Loucy (cell line): Measurements from ENCODE around the gene ABCA1.

Source experiments
- H2AFZ ChIP-seq: fragments of 200-600 bp; sonication (generic); 2 replicates; pipeline ENCODE4 v1.6.0; 2016; ENCODE audit warnings: antibody characterized with exemption, mild to moderate bottlenecking, low read length, moderate library complexity
- H3F3A ChIP-seq: fragments of 200-600 bp; 2 replicates; pipeline ENCODE4 v1.6.0; 2016; ENCODE audit warnings: antibody characterized with exemption, low read depth, mild to moderate bottlenecking
- H3K27me3 ChIP-seq: fragments of 200-600 bp; sonication (generic); 2 replicates; pipeline ENCODE4 v1.6.1; 2014; ENCODE audit warnings: low read length, mild to moderate bottlenecking; ENCODE audit not compliant: insufficient read depth, poor library complexity, severe bottlenecking
- H3K36me3 ChIP-seq: fragments of 200-600 bp; sonication (generic); 2 replicates; pipeline ENCODE4 v1.6.1; 2016; ENCODE audit warnings: low read length; ENCODE audit not compliant: insufficient read depth
- H3K4me1 ChIP-seq: fragments of 200-600 bp; sonication (generic); 2 replicates; pipeline ENCODE4 v1.5.1; 2014; ENCODE audit warnings: low read length, mild to moderate bottlenecking; ENCODE audit not compliant: insufficient read depth, poor library complexity, severe bottlenecking
- H3K4me2 ChIP-seq: fragments of 200-600 bp; sonication (generic); 2 replicates; pipeline ENCODE4 v1.6.0; 2014; ENCODE audit warnings: antibody characterized with exemption, low read length, low read depth, mild to moderate bottlenecking; ENCODE audit not compliant: poor library complexity, severe bottlenecking
- H3K4me3 ChIP-seq: fragments of 200-600 bp; sonication (generic); 2 replicates; pipeline ENCODE4 v1.5.1; 2014; ENCODE audit warnings: low read length, mild to moderate bottlenecking, mixed read lengths; ENCODE audit not compliant: poor library complexity, severe bottlenecking
- H3K79me2 ChIP-seq: fragments of 200-600 bp; sonication (generic); 2 replicates; pipeline ENCODE4 v1.6.1; 2014; ENCODE audit warnings: low read length; ENCODE audit not compliant: insufficient read depth
- H3K9ac ChIP-seq: fragments of 200-600 bp; sonication (generic); 2 replicates; pipeline ENCODE4 v1.6.0; 2014; ENCODE audit warnings: mild to moderate bottlenecking, low read depth, low read length, moderate library complexity; ENCODE audit not compliant: poor library complexity, severe bottlenecking
- H3K9me2 ChIP-seq: fragments of 200-600 bp; sonication (generic); replicated peaks from 2 replicates; pipeline ENCODE4 v1.6.1; 2016; ENCODE audit warnings: low read depth, low read length, mixed read lengths
- H3K9me3 ChIP-seq: fragments of 200-600 bp; sonication (generic); 2 replicates; pipeline ENCODE4 v1.6.1; 2014; ENCODE audit warnings: mild to moderate bottlenecking, antibody characterized with exemption, low read length, low read depth; ENCODE audit not compliant: insufficient read depth
- H4K20me1 ChIP-seq: fragments of 200-600 bp; sonication (generic); 2 replicates; pipeline ENCODE4 v1.6.0; 2014; ENCODE audit warnings: antibody characterized with exemption, low read length, mild to moderate bottlenecking; ENCODE audit not compliant: insufficient read depth, poor library complexity, severe bottlenecking
- EZH2phosphoT487 ChIP-seq: fragments of 200-600 bp; IDR thresholded peaks from 2 replicates; pipeline ENCODE4 v1.6.1; 2018; ENCODE audit warnings: antibody characterized with exemption, mild to moderate bottlenecking, moderate library complexity, borderline replicate concordance
- TF ChIP-seq, protein P1 (sequence below): fragments of 200-600 bp; sonication (generic); conservative IDR thresholded peaks from 2 replicates; pipeline ENCODE4 v1.5.1; 2014; ENCODE audit warnings: mild to moderate bottlenecking, antibody characterized with exemption, low read length

ABCA1 gene

DNA sequence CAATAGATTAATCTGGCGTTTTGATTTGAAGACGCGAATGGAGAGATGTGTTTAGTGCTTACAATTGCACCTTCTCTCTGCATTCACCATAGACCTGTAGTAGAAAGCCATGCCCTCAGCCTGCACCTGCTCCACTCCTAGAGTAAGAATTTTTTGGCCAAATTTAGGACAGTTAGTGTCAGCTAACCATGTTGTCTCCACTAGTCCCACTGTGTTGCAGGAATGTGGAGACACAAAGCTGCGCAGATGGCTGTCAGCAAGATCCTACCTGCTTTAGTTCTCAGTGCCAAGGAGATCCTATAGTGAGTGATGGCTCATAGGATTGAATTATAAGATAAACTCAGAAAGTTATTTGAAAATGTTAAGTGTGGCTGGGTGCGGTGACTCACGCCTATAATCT is 35.1 kb upstream of the ABCA1 start:
- Histone ChIP-seq H3K4me3 (no peak overlapping the region), H3K9me2 (no peaks in the 10 kb centered on the region), H4K20me1 (no peaks in the 10 kb centered on the region), H3K4me2 (no peak overlapping the region), H3K27me3 (no peaks in the 10 kb centered on the region), H3K79me2 (no peaks in the 10 kb centered on the region), H3K4me1 (peaks cover 22% of the 10 kb centered on the region), H2AFZ (no peak overlapping the region), H3K9me3 (no peaks in the 10 kb centered on the region), H3F3A (no peaks in the 10 kb centered on the region), H3K36me3 (no peaks in the 10 kb centered on the region), H3K9ac (no peak overlapping the region)
- TF ChIP-seq EZH2phosphoT487: no peak
- TF ChIP-seq, protein P1, sequence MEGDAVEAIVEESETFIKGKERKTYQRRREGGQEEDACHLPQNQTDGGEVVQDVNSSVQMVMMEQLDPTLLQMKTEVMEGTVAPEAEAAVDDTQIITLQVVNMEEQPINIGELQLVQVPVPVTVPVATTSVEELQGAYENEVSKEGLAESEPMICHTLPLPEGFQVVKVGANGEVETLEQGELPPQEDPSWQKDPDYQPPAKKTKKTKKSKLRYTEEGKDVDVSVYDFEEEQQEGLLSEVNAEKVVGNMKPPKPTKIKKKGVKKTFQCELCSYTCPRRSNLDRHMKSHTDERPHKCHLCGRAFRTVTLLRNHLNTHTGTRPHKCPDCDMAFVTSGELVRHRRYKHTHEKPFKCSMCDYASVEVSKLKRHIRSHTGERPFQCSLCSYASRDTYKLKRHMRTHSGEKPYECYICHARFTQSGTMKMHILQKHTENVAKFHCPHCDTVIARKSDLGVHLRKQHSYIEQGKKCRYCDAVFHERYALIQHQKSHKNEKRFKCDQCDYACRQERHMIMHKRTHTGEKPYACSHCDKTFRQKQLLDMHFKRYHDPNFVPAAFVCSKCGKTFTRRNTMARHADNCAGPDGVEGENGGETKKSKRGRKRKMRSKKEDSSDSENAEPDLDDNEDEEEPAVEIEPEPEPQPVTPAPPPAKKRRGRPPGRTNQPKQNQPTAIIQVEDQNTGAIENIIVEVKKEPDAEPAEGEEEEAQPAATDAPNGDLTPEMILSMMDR: no peak

DNA sequence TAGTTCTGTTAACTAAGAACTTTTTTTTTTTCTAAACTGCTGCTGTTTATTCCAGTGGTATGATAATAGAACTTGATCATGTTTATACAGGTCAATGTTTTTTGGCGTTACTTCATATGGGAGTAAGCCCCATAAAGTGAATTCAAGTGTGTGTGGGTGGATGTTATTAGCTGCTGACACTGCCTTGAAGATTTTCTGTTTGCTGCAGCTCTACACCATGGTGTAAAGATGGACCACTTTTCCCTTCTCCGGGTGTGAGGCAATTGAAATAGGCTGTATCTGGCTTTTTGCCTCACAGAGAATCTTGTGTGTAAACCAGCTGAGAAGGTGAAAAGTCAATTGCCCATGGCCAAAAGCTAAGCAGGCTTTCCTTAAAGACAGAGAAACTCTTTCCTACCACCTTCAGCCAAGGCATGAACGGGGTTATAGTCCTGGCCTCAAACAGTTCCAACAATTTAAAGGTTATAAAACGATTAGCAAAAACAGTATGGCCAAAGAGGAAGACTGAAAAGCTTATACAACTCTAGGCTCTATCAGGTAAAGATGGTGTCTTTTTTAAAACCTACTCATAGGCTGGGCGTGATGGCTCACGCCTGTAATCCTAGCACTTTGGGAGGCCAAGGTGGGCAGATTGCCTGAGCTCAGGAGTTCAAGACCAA is 33.9 kb upstream of the ABCA1 start:
- TF ChIP-seq EZH2phosphoT487: no peak
- TF ChIP-seq, protein P1: no peak
- no peaks in the 10 kb centered on the region for H3K36me3 ChIP-seq
- peaks cover 22% of the 10 kb centered on the region for H3K4me1 ChIP-seq
- no peak overlapping the region for H3K9ac ChIP-seq
- H3K4me2 ChIP-seq: peak overlapping the region; percentile 49
- no peaks in the 10 kb centered on the region for H3K27me3 ChIP-seq
- no peaks in the 10 kb centered on the region for H3K79me2 ChIP-seq
- H3K4me3 ChIP-seq: no peak overlapping the region
- no peaks in the 10 kb centered on the region for H4K20me1 ChIP-seq
- no peak overlapping the region for H2AFZ ChIP-seq
- H3K9me2 ChIP-seq: no peaks in the 10 kb centered on the region
- no peaks in the 10 kb centered on the region for H3F3A ChIP-seq
- no peaks in the 10 kb centered on the region for H3K9me3 ChIP-seq

DNA sequence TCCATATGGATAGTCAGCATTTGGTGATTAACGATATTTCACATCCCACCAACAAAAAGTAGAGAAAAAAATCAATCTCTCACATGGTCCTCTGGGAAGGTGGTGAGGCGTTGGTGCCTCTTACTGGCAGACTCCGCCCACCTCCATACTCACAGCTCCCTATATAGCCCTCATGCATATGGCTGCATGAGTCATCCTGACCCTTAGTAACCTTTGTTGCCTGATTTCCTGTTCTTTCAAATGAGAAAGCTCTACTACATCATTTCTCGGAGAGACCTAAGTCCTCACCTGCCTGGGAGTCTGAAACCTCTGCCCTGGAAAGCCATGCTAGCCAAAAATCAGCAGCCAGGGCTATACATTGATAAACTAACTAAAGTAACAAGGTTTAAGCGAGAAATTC is 33.3 kb upstream of the ABCA1 start:
- no peaks in the 10 kb centered on the region for H3K79me2 ChIP-seq

More for the DNA sequence above, 33.3 kb upstream of the ABCA1 start:
- Histone ChIP-seq H4K20me1 (no peaks in the 10 kb centered on the region), H3K27me3 (no peaks in the 10 kb centered on the region), H3K9me2 (no peaks in the 10 kb centered on the region), H3K9ac (no peak overlapping the region), H3K4me3 (no peak overlapping the region), H2AFZ (no peak overlapping the region), H3K4me2 (peak overlapping the region; percentile 49), H3K9me3 (no peaks in the 10 kb centered on the region), H3F3A (no peaks in the 10 kb centered on the region), H3K4me1 (peaks cover 22% of the 10 kb centered on the region), H3K36me3 (no peaks in the 10 kb centered on the region)
- no peak for TF ChIP-seq EZH2phosphoT487
- TF ChIP-seq, protein P1: no peak
